ENCODE data around the gene MOSMO. TPM values are rescaled to one million over a fixed set of nuclear protein-coding genes. Genes with fewer than 3 reads are reported as not detected.

The MOSMO gene
- total and polyA plus RNA-seq, 2 donors (not counting 3 experiments of a cell fraction or from before 2014, with no cell fraction given): 15.9 to 22.0 TPM

GRCh38 chr16:21989133-21989532 is 18.8 kb upstream of the MOSMO start:
- FAIRE-seq (no peak), DNase-seq (ENCODE audit: low read depth, low spot score) (no peak)
- H3K27me3 ChIP-seq (ENCODE audit: control insufficient read depth in 2 of 2, insufficient read depth in 2 of 2, low read length in 2 of 2): no peaks in the 10 kb centered on the region
- peaks cover 0 to 2% of the 10 kb centered on the region in 2 experiments for H3K36me3 ChIP-seq (ENCODE audit: control insufficient read depth in 2 of 2, extremely low read depth in 1 of 2, insufficient read depth in 2 of 2, low read length in 2 of 2)
- no TSS peak for BruUV-seq (replicated peaks)
- intact Hi-C loops (cut with micrococcal nuclease): no loop called here
- no peak overlapping the region for H3K4me3 ChIP-seq (replicated peaks in 1 of 3; ENCODE audit: insufficient read depth in 1 of 3, low read depth in 1 of 3, low read length in 3 of 3)
- TF ChIP-seq FOS (IDR thresholded peaks at IDR 0.05; ENCODE audit: borderline replicate concordance, insufficient read depth, low read length) (no peak), MAX (IDR thresholded peaks at IDR 0.05; ENCODE audit: insufficient read depth, insufficient read length) (no peak), CTCF (IDR thresholded peaks at IDR 0.05; ENCODE audit: extremely low read depth in 1 of 2, insufficient read depth in 1 of 2, low read depth in 1 of 2, low read length in 2 of 2) (no peak), EZH2 (IDR thresholded peaks at IDR 0.05; ENCODE audit: borderline replicate concordance, low read depth, low read length, severe bottlenecking) (no peak), POLR2AphosphoS5 (IDR thresholded peaks at IDR 0.05; ENCODE audit: insufficient read depth, low read depth, low read length) (no peak)
- no peak overlapping the region for H3K4me2 ChIP-seq (ENCODE audit: insufficient read depth, low read length)
- H3K9me1 ChIP-seq (replicated peaks; ENCODE audit: control insufficient read depth, extremely low read depth, insufficient read depth, low read length): no peaks in the 10 kb centered on the region
- ChIA-PET POLR2A (no interaction called here), CTCF (interaction anchor here (1.8 to 6.9 kb wide), 7 partner anchors 11 to 200 kb away, joined by 4 to 130 read pairs (median 20); partner anchors contain the start of gene PDZD9)
- H3K9me3 ChIP-seq (replicated peaks; ENCODE audit: control insufficient read depth, insufficient read depth, low read length): no peaks in the 10 kb centered on the region
- H3K79me2 ChIP-seq (ENCODE audit: control insufficient read depth, insufficient read depth, low read length): no peaks in the 10 kb centered on the region
- no peak overlapping the region for H2AFZ ChIP-seq (ENCODE audit: low read depth, low read length)
- H3K27ac ChIP-seq (ENCODE audit: insufficient read depth, low read depth, low read length): no peak overlapping the region
- no peaks in the 10 kb centered on the region for H4K20me1 ChIP-seq (replicated peaks; ENCODE audit: control insufficient read depth, extremely low read depth, insufficient read depth, low read length)
- H3K4me1 ChIP-seq (ENCODE audit: control insufficient read depth, extremely low read depth, insufficient read depth, low read length): no peaks in the 10 kb centered on the region
- dilution Hi-C loops (cut with MboI; ENCODE audit: extremely low pct_ligation_motif_present, low sequenced_read_pairs): no loop called here
- H3K9ac ChIP-seq (replicated peaks; ENCODE audit: extremely low read depth, insufficient read depth, low read length): no peak overlapping the region

Measured in endothelial cell of umbilical vein (primary cell).